Measurements from ENCODE around the gene XK. TPM values are rescaled to one million over a fixed set of nuclear protein-coding genes. Genes with fewer than 3 reads are reported as not detected.

XK gene
- total RNA-seq, 4 donors from 2014 or later: 1.1 to 2.3 (median 1.7) TPM

GRCh38 chrX:37722595-37722994, 37.0 kb downstream of the XK start:
- no peaks in the 10 kb centered on the region for H3K36me3 ChIP-seq
- WGBS: 62% methylated on average over 1 of the region's 1 CpG
- no peak overlapping the region for H3K27ac ChIP-seq
- no peak for TF ChIP-seq POLR2A (IDR thresholded peaks at IDR 0.05)
- H3K9me3 ChIP-seq: no peaks in the 10 kb centered on the region
- H3K27me3 ChIP-seq: no peaks in the 10 kb centered on the region
- DNase-seq (ENCODE audit: low spot score in 2 of 2): no peak
- H3K4me1 ChIP-seq: no peaks in the 10 kb centered on the region
- H3K4me3 ChIP-seq: no peak overlapping the region

GRCh38 chrX:37726346-37726745, 40.8 kb downstream of the XK start:
- Histone ChIP-seq H3K36me3 (no peaks in the 10 kb centered on the region), H3K27me3 (no peaks in the 10 kb centered on the region), H3K4me1 (no peaks in the 10 kb centered on the region), H3K27ac (no peak overlapping the region), H3K9me3 (no peaks in the 10 kb centered on the region), H3K4me3 (no peak overlapping the region)
- WGBS: 81% methylated on average over 3 of the region's 3 CpGs
- TF ChIP-seq EP300 (IDR thresholded peaks at IDR 0.05) (no peak), POLR2A (IDR thresholded peaks at IDR 0.05) (no peak), POLR2AphosphoS5 (IDR thresholded peaks at IDR 0.05) (no peak), CTCF (IDR thresholded peaks at IDR 0.05) (no peak)
- DNase-seq (ENCODE audit: low spot score in 2 of 2): no peak

- 25% methylated on average over 3 of the region's 3 CpGs for WGBS
- Histone ChIP-seq H3K27me3 (no peaks in the 10 kb centered on the region), H3K4me3 (no peak overlapping the region), H3K36me3 (no peaks in the 10 kb centered on the region), H3K4me1 (no peaks in the 10 kb centered on the region), H3K9me3 (no peaks in the 10 kb centered on the region), H3K27ac (no peak overlapping the region)
- no peak for TF ChIP-seq POLR2A (IDR thresholded peaks at IDR 0.05)
- TF ChIP-seq POLR2AphosphoS5 (IDR thresholded peaks at IDR 0.05): no peak
- no peak for TF ChIP-seq EP300 (IDR thresholded peaks at IDR 0.05)
- peak; percentile 49 to 50 for TF ChIP-seq CTCF (IDR thresholded peaks at IDR 0.05)
- peak in 1 of 2 donors; percentile 76 for DNase-seq (ENCODE audit: low spot score in 2 of 2)
Observed at GRCh38 chrX:37745354-37745753, 59.8 kb downstream of the XK start.

GRCh38 chrX:37745835-37746217, 60.2 kb downstream of the XK start:
- TF ChIP-seq POLR2A (IDR thresholded peaks at IDR 0.05): no peak
- TF ChIP-seq CTCF (IDR thresholded peaks at IDR 0.05): no peak
- TF ChIP-seq EP300 (IDR thresholded peaks at IDR 0.05): no peak
- no peak for TF ChIP-seq POLR2AphosphoS5 (IDR thresholded peaks at IDR 0.05)
- Histone ChIP-seq H3K4me3 (no peak overlapping the region), H3K9me3 (no peaks in the 10 kb centered on the region), H3K27ac (no peak overlapping the region), H3K4me1 (no peaks in the 10 kb centered on the region), H3K36me3 (no peaks in the 10 kb centered on the region), H3K27me3 (no peaks in the 10 kb centered on the region)
- DNase-seq (ENCODE audit: low spot score in 2 of 2): no peak
- 73% methylated on average over 1 of the region's 1 CpG for WGBS

GRCh38 chrX:37746218-37746941, 60.8 kb downstream of the XK start:
- no peaks in the 10 kb centered on the region for H3K27me3 ChIP-seq
- WGBS: 66% methylated on average over 7 of the region's 7 CpGs
- H3K36me3 ChIP-seq: no peaks in the 10 kb centered on the region
- H3K9me3 ChIP-seq: no peaks in the 10 kb centered on the region
- no peak overlapping the region for H3K27ac ChIP-seq
- DNase-seq (ENCODE audit: low spot score in 2 of 2): no peak
- no peak overlapping the region for H3K4me3 ChIP-seq
- H3K4me1 ChIP-seq: no peaks in the 10 kb centered on the region
- TF ChIP-seq POLR2A (IDR thresholded peaks at IDR 0.05) (no peak), POLR2AphosphoS5 (IDR thresholded peaks at IDR 0.05) (no peak), EP300 (IDR thresholded peaks at IDR 0.05) (no peak), CTCF (IDR thresholded peaks at IDR 0.05) (no peak)

- Histone ChIP-seq H3K27ac (no peak overlapping the region), H3K36me3 (no peaks in the 10 kb centered on the region), H3K4me1 (no peaks in the 10 kb centered on the region), H3K4me3 (no peak overlapping the region), H3K9me3 (no peaks in the 10 kb centered on the region), H3K27me3 (no peaks in the 10 kb centered on the region)
- TF ChIP-seq POLR2AphosphoS5 (IDR thresholded peaks at IDR 0.05) (no peak), CTCF (IDR thresholded peaks at IDR 0.05) (no peak), EP300 (IDR thresholded peaks at IDR 0.05) (no peak), POLR2A (IDR thresholded peaks at IDR 0.05) (no peak)
- WGBS: 76% methylated on average over 1 of the region's 1 CpG
- no peak for DNase-seq (ENCODE audit: low spot score in 2 of 2)
Observed at GRCh38 chrX:37746951-37747350, 61.4 kb downstream of the XK start.
